Activated naive CD4-positive, alpha-beta T cell treated with anti-CD3 and anti-CD28 coated beads, Interleukin-2, amount 50 U/mL, for 16 hours (primary cell): ENCODE results near the gene BMP7.
"Not testable (repeated sequence)": the region's sequence is repeated elsewhere in the genome, so short reads cannot be mapped to it uniquely, and the experiment has no call there.

Source experiments
- DNase-seq: peaks from one replicate; pipeline ENCODE4 v3.0.0-alpha.2; 2020

BMP7 gene

GRCh38 chr20:57287007-57287880, 20.8 kb upstream of the BMP7 start:
- DNase-seq, result no peak

DNA sequence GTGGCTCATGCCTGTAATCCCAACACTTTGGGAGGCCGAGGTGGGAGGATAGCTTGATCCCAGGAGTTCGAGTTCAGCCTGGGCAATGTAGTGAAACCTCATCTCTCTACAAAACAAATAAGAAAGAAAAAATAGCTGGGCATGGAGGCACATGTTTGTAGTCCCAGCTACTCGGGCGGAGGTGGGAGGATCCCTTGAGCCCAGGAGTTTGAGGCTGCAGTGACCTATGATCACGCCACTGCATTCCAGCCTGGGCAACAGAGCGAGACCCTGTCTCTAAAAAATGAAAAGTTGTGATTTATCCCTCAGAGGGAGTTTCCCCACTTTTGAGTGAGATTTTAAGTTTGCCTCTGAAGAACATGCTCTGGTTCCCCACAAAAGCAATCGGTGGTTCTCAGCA, 17.4 kb upstream of the BMP7 start:
- no peak for DNase-seq

- no peak for DNase-seq
These were observed 16.4 kb upstream of the BMP7 start for GRCh38 chr20:57282670-57283361.

- no peak for DNase-seq
These were observed 15.5 kb upstream of the BMP7 start for GRCh38 chr20:57281900-57282299.

DNA sequence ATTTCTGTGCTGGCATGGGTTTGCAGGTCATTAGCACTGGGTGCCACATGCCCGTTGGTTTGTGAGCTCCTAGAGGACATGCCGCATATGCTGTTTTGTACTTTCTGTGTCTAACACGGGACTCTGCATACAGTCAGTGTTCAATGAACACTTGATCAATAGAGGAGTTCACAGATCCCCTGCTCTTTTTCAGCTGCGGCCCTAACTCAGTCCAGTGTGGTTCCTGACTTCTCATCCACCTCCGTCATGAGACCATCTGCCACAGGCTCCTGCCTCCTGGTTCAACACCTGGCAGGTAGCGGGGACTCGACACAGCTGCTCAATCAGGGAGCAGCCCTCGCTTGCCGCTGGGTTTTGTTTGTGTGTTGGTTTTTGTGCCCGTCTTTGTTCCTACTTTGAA, 13.8 kb upstream of the BMP7 start:
- no peak for DNase-seq

DNA sequence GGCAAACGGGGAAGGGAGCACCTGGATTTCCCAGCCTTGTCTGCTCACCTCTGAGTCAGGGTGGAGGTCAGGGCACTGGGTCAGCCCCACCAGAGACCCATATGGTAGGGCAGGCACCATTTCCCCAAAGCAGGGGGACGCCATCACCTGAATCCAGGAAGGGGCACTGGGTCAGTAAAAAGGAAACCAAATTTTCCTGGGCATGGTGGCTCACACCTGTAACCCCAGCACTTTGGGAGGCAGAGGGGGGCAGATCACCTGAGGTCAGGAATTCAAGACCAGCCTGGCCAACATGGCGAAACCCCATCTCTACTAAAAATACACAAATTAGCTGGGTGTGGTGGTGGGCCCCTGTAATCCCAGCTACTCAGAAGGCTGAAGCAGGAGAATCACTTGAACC, 13.1 kb upstream of the BMP7 start:
- not testable (repeated sequence) for DNase-seq

GRCh38 chr20:57278457-57278856, 12.0 kb upstream of the BMP7 start:
- no peak for DNase-seq

GRCh38 chr20:57277398-57278105, 11.1 kb upstream of the BMP7 start:
- DNase-seq, result no peak

- DNase-seq, result no peak
These were observed 9.8 kb upstream of the BMP7 start for GRCh38 chr20:57276221-57276620.

- DNase-seq, result no peak
These were observed 9.4 kb upstream of the BMP7 start for GRCh38 chr20:57275813-57276212.

GRCh38 chr20:57275334-57275733, 8.9 kb upstream of the BMP7 start:
- no peak for DNase-seq

DNA sequence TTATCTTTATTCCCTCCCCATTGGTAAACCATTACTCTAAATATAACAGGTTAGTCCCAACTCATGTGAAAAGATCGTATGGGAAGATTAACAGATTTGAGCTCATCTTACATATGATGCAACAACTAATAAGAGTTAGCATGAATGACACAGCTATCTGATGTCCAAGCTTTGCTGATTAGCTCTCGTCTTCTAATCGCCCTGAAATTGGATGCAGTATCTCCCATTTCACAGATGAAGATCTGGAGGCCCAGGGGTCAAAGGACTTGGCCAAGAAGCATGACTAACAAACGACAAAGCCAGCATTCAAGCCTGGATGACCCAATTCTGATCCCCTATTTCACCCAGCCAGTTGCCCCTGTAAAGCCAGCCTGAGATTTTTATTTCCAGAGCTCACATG, 8.4 kb upstream of the BMP7 start:
- no peak for DNase-seq

- no peak for DNase-seq
These were observed 7.9 kb upstream of the BMP7 start for GRCh38 chr20:57274299-57274698.

GRCh38 chr20:57272883-57273535, 6.6 kb upstream of the BMP7 start:
- DNase-seq, result no peak

GRCh38 chr20:57270204-57270984, 4.0 kb upstream of the BMP7 start:
- no peak for DNase-seq

- no peak for DNase-seq
These were observed 2.9 kb upstream of the BMP7 start for GRCh38 chr20:57269148-57269984.

GRCh38 chr20:57268399-57269076, 2.1 kb upstream of the BMP7 start:
- no peak for DNase-seq

- DNase-seq, result no peak
These were observed 849 bp upstream of the BMP7 start for GRCh38 chr20:57267158-57267821.

DNA sequence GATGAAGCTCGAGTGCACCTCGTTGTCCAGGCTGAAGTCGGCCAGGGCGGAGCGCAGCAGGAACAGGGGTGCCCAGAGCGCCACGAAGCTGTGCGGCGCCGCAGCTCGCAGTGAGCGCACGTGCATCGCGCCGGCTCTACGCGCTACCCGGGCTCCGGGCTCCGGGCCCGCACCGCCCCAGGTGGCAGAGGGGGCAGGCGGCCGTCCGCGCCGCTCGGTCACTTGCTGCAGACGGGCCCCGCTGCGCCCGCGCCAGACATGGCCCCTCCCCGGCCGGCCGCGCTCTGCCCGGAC, 497 bp downstream of the BMP7 start:
- DNase-seq, result no peak

DNA sequence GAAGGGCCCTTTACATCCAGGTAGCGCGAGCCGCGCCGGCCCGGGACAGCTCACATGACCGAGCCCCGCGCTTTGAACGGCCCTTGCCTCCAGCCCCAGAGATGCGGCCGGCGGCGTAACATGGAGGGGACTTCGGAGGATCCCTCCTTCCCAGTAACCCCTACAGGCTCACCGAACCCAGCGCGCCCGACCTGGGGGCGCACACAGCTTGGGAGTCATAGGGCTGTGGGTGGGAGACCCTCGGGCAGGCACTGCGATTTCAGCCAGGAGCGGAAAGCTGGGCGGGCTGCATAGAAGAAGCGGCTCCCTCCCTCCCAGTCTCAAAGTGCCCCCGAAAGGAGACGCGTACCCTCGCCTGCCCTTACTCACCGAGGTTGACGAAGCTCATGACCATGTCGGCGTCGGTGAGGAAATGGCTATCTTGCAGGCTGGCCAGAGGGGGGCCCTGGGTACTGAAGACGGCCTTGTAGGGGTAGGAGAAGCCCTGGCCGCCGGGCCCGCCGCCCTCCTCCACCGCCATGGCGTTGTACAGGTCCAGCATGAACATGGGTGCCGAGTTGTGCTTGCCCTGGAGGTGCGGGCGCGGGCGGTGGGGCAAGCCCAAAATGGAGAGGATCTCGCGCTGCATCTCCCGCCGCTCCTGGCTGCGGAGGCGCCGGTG, 975 bp downstream of the BMP7 start:
- no peak for DNase-seq
